SK-N-SH (cell line): ENCODE measurements around the gene LRP5. TPM values are rescaled to one million over a fixed set of nuclear protein-coding genes. Genes with fewer than 3 reads are reported as not detected.

Experiments used
- CTCF ChIA-PET: fragments of 300-600, 350-600 bp; formaldehyde crosslinking; extraction: SDS; loops from one replicate; lab custom pipeline; 2021; lab: Yijun Ruan, JAX
- POLR2A ChIA-PET: fragments of 350-600 bp; sonication (Branson Sonifier 250); formaldehyde crosslinking; extraction: SDS; loops from one replicate; lab custom pipeline; 2020; ENCODE audit warnings: antibody characterized with exemption, inconsistent platforms; lab: Yijun Ruan, JAX
- DNase-seq: peaks from one replicate; pipeline ENCODE4 v3.0.0; 2012
- H2AFZ ChIP-seq: fragments of 200-600 bp; sonication (generic); 2 replicates; pipeline ENCODE4 v1.8.1; 2016; ENCODE audit warnings: antibody characterized with exemption, mild to moderate bottlenecking, low read depth
- H3F3A ChIP-seq: fragments of 200-600 bp; sonication (generic); replicated peaks from 2 replicates; pipeline ENCODE3; 2016; ENCODE audit warnings: antibody characterized with exemption, mild to moderate bottlenecking; ENCODE audit not compliant: insufficient read depth
- H3K27ac ChIP-seq, 2 experiments: fragments of 200-500 bp in 1 of 2; fragments of 200-600 bp in 1 of 2; sonication (Bioruptor generic) in 1 of 2; sonication (generic), shearing (Covaris generic) in 1 of 2; 2 replicates each; pipeline versions ENCODE4 v1.5.1 to v1.6.1; 2014 to 2016; ENCODE audit warnings: low read depth in 2 of 2, inconsistent platforms in 1 of 2, low read length in 1 of 2, mild to moderate bottlenecking in 1 of 2, mixed read lengths in 1 of 2
- H3K27me3 ChIP-seq: fragments of 200-600 bp; sonication (generic), shearing (Covaris generic); 2 replicates; pipeline ENCODE4 v1.6.1; 2016; ENCODE audit warnings: mixed run types; ENCODE audit not compliant: insufficient read depth
- H3K36me3 ChIP-seq, 2 experiments: fragments of 200-500 bp in 1 of 2; fragments of 200-600 bp in 1 of 2; sonication (Bioruptor generic) in 1 of 2; sonication (generic) in 1 of 2; replicated peaks in 1 of 2; 2 replicates each; pipeline versions ENCODE3 to v1.5.1; 2014 to 2016; ENCODE audit warnings: low read length in 1 of 2, mild to moderate bottlenecking in 1 of 2; ENCODE audit not compliant: insufficient read depth in 2 of 2, control insufficient read depth in 1 of 2
- H3K4me1 ChIP-seq, 2 experiments: fragments of 200-500 bp in 1 of 2; fragments of 200-600 bp in 1 of 2; sonication (Bioruptor generic) in 1 of 2; sonication (generic), shearing (Covaris generic) in 1 of 2; 2 replicates each; pipeline versions ENCODE4 v1.5.1 to v1.6.1; 2014 to 2016; ENCODE audit warnings: low read depth in 1 of 2, low read length in 1 of 2, mixed run types in 1 of 2; ENCODE audit not compliant: insufficient read depth in 2 of 2, control insufficient read depth in 1 of 2
- H3K4me2 ChIP-seq: fragments of 200-600 bp; sonication (generic), shearing (Covaris generic); 2 replicates; pipeline ENCODE4 v1.6.1; 2017; ENCODE audit warnings: mixed run types
- H3K4me3 ChIP-seq, 2 experiments: fragments of 200-500 bp in 1 of 2; fragments of 200-600 bp in 1 of 2; sonication (Bioruptor generic) in 1 of 2; sonication (generic), shearing (Covaris generic) in 1 of 2; 2 replicates each; pipeline versions ENCODE4 v1.5.1 to v1.8.1; 2014 to 2016; ENCODE audit warnings: low read depth in 2 of 2, inconsistent platforms in 1 of 2, low read length in 1 of 2, mild to moderate bottlenecking in 1 of 2, mixed read lengths in 1 of 2, moderate library complexity in 1 of 2
- H3K79me2 ChIP-seq: fragments of 200-600 bp; sonication (generic); 2 replicates; pipeline ENCODE4 v1.8.1; 2017; ENCODE audit warnings: mild to moderate bottlenecking; ENCODE audit not compliant: insufficient read depth
- H3K9ac ChIP-seq: fragments of 200-600 bp; sonication (generic); 2 replicates; pipeline ENCODE4 v1.6.1; 2017; ENCODE audit warnings: mixed run types
- H3K9me2 ChIP-seq: fragments of 200-600 bp; sonication (generic); 2 replicates; pipeline ENCODE4 v1.6.1; 2017; ENCODE audit warnings: mixed run types
- H3K9me3 ChIP-seq: fragments of 200-600 bp; sonication (generic); 2 replicates; pipeline ENCODE4 v1.6.1; 2017; ENCODE audit warnings: mixed run types, mild to moderate bottlenecking, moderate library complexity
- H4K20me1 ChIP-seq: fragments of 200-600 bp; sonication (generic); 2 replicates; pipeline ENCODE4 v1.6.1; 2017; ENCODE audit warnings: mild to moderate bottlenecking, mixed run types; ENCODE audit not compliant: insufficient read depth
- ELF1 ChIP-seq: IDR thresholded peaks from 2 replicates; pipeline ENCODE4 v1.4.0; 2012
- EZH2phosphoT487 ChIP-seq: fragments of 200-600 bp; sonication (generic); IDR thresholded peaks from 2 replicates; pipeline ENCODE4 v1.6.1; 2017; ENCODE audit warnings: low read depth, mixed run types, mild to moderate bottlenecking, antibody characterized with exemption, moderate library complexity, borderline replicate concordance
- FOXJ3 ChIP-seq: sonication (generic); formaldehyde crosslinking; IDR thresholded peaks from 2 replicates; pipeline ENCODE4 v1.5.1; 2020; ENCODE audit warnings: mild to moderate bottlenecking, missing genetic modification reagents
- FOXM1 ChIP-seq: IDR thresholded peaks from 2 replicates; pipeline ENCODE4 v1.4.0; 2012; ENCODE audit warnings: low read depth, mild to moderate bottlenecking
- GABPA ChIP-seq: IDR thresholded peaks from 2 replicates; pipeline ENCODE4 v1.4.0; 2012; ENCODE audit warnings: low read depth, mild to moderate bottlenecking
- GATA2 ChIP-seq: sonication (generic); formaldehyde crosslinking; IDR thresholded peaks from 2 replicates; pipeline ENCODE4 v1.5.0; 2020; ENCODE audit warnings: mild to moderate bottlenecking, missing genetic modification reagents
- JUND ChIP-seq: IDR thresholded peaks from 2 replicates; pipeline ENCODE4 v1.4.0; 2012
- MEF2A ChIP-seq: IDR thresholded peaks from 2 replicates; pipeline ENCODE4 v1.4.0; 2012; ENCODE audit warnings: low read depth, borderline replicate concordance
- MXI1 ChIP-seq: IDR thresholded peaks from 2 replicates; pipeline ENCODE4 v1.6.1; 2012; ENCODE audit warnings: mild to moderate bottlenecking, low read depth, low read length, improper control_type of control experiment
- POLR2AphosphoS5 ChIP-seq: IDR thresholded peaks from 2 replicates; pipeline ENCODE4 v1.6.1; 2012; ENCODE audit warnings: low read depth, low read length
- SIN3A ChIP-seq: IDR thresholded peaks from 2 replicates; pipeline ENCODE4 v1.6.1; 2012; ENCODE audit warnings: low read depth, mild to moderate bottlenecking, low read length, moderate library complexity, borderline replicate concordance
- SMC3 ChIP-seq: IDR thresholded peaks from 2 replicates; pipeline ENCODE4 v1.6.1; 2012; ENCODE audit warnings: low read depth, low read length, improper control_type of control experiment
- TAF1 ChIP-seq: IDR thresholded peaks from 2 replicates; pipeline ENCODE4 v1.6.1; 2012; ENCODE audit warnings: low read depth, mild to moderate bottlenecking, low read length, moderate library complexity, borderline replicate concordance
- TCF12 ChIP-seq: IDR thresholded peaks from 2 replicates; pipeline ENCODE4 v1.4.0; 2012
- TEAD4 ChIP-seq: IDR thresholded peaks from 2 replicates; pipeline ENCODE4 v1.4.0; 2012; ENCODE audit warnings: mild to moderate bottlenecking, borderline replicate concordance; ENCODE audit not compliant: insufficient read depth
- USF1 ChIP-seq: IDR thresholded peaks from 2 replicates; pipeline ENCODE4 v1.4.0; 2012; ENCODE audit warnings: low read depth, borderline replicate concordance
- USF2 ChIP-seq: fragments of 150-350 bp; IDR thresholded peaks from 2 replicates; pipeline ENCODE4 v1.6.1; 2017; ENCODE audit warnings: antibody characterized with exemption, low read length, low read depth, borderline replicate concordance
- YY1 ChIP-seq: IDR thresholded peaks from 2 replicates; pipeline ENCODE4 v1.4.0; 2012; ENCODE audit warnings: low read depth, mild to moderate bottlenecking
- WGBS: methylation state at CpG from one replicate; pipeline ENCODE4 v1.1.6; 2017; ENCODE audit warnings: low lambda C conversion rate; 5-methylcytosine and 5-hydroxymethylcytosine counted together
- polyA plus RNA-seq, 3 experiments: library from polyadenylated mRNA; depleted of rRNA; stranded (reverse); fragments of >200 nt; gene quantifications; 2 replicates each; pipeline ENCODE4 v1.2.3, GENCODE V29; 2012
- TF ChIP-seq, protein P1 (sequence below): IDR thresholded peaks from 2 replicates; pipeline ENCODE4 v1.6.1; 2012; ENCODE audit warnings: mild to moderate bottlenecking, low read depth, low read length, moderate library complexity

LRP5 gene
- polyA plus RNA-seq, 1 of the 3 experiments (the other 2 are of a cell fraction): 15.0 TPM

- H2AFZ ChIP-seq: no peak overlapping the region
- POLR2A ChIA-PET: no interaction called here
- CTCF ChIA-PET: no interaction called here
Measured at GRCh38 chr11:68408512-68408911, 96.1 kb downstream of the LRP5 start.

DNA sequence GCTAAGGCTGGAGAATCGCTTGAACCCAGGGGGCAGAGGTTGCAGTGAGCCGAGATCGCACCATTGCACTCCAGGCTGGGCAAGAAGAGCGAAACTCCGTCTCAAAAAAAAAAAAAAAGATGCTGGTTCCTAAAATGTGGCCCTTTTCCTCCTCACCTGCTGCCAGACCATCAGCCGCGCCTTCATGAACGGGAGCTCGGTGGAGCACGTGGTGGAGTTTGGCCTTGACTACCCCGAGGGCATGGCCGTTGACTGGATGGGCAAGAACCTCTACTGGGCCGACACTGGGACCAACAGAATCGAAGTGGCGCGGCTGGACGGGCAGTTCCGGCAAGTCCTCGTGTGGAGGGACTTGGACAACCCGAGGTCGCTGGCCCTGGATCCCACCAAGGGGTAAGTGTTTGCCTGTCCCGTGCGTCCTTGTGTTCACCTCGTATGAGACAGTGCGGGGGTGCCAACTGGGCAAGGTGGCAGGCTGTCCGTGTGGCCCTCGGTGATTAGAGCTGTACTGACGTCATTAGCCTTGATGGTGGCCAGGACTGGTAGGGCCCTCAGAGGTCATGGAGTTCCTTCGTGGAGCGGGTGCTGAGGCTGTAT is 97.5 kb downstream of the LRP5 start:
- no peaks in the 10 kb centered on the region for H3K27me3 ChIP-seq
- H3K9ac ChIP-seq: no peak overlapping the region
- H4K20me1 ChIP-seq: no peaks in the 10 kb centered on the region
- WGBS: 93% methylated on average over 27 of the region's 30 CpGs
- H3K9me3 ChIP-seq: no peaks in the 10 kb centered on the region
- no peaks in the 10 kb centered on the region for H3K9me2 ChIP-seq
- ChIA-PET POLR2A (no interaction called here), CTCF (interaction anchor here (0.7 kb wide), 1 partner anchor 39 kb away, joined by 3 read pairs; no protein-coding TSS in a partner anchor)
- no peak overlapping the region for H2AFZ ChIP-seq
- no peak overlapping the region for H3K4me2 ChIP-seq
- H3K79me2 ChIP-seq: no peaks in the 10 kb centered on the region
- no peak overlapping the region for H3K4me3 ChIP-seq
- DNase-seq: no peak
- H3K36me3 ChIP-seq: peaks cover 8 to 50% of the 10 kb centered on the region in 2 experiments
- H3K4me1 ChIP-seq: peaks cover 0 to 12% of the 10 kb centered on the region in 2 experiments; a peak in 1 of 4 replicates
- no peak overlapping the region for H3K27ac ChIP-seq
- H3F3A ChIP-seq: no peaks in the 10 kb centered on the region
- no peak for TF ChIP-seq SMC3
- no peak for TF ChIP-seq MEF2A
- TF ChIP-seq USF2: no peak
- no peak for TF ChIP-seq TAF1
- TF ChIP-seq, protein P1, sequence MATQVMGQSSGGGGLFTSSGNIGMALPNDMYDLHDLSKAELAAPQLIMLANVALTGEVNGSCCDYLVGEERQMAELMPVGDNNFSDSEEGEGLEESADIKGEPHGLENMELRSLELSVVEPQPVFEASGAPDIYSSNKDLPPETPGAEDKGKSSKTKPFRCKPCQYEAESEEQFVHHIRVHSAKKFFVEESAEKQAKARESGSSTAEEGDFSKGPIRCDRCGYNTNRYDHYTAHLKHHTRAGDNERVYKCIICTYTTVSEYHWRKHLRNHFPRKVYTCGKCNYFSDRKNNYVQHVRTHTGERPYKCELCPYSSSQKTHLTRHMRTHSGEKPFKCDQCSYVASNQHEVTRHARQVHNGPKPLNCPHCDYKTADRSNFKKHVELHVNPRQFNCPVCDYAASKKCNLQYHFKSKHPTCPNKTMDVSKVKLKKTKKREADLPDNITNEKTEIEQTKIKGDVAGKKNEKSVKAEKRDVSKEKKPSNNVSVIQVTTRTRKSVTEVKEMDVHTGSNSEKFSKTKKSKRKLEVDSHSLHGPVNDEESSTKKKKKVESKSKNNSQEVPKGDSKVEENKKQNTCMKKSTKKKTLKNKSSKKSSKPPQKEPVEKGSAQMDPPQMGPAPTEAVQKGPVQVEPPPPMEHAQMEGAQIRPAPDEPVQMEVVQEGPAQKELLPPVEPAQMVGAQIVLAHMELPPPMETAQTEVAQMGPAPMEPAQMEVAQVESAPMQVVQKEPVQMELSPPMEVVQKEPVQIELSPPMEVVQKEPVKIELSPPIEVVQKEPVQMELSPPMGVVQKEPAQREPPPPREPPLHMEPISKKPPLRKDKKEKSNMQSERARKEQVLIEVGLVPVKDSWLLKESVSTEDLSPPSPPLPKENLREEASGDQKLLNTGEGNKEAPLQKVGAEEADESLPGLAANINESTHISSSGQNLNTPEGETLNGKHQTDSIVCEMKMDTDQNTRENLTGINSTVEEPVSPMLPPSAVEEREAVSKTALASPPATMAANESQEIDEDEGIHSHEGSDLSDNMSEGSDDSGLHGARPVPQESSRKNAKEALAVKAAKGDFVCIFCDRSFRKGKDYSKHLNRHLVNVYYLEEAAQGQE: no peak

More at GRCh38 chr11:68408512-68408911, 96.1 kb downstream of the LRP5 start:
- WGBS: 95% methylated on average over 9 of the region's 9 CpGs
- Histone ChIP-seq H4K20me1 (no peaks in the 10 kb centered on the region), H3K9me3 (no peaks in the 10 kb centered on the region), H3K4me1 (peaks cover 0 to 7% of the 10 kb centered on the region in 2 experiments; a peak in 1 of 4 replicates), H3K79me2 (no peaks in the 10 kb centered on the region), H3K27ac (no peak overlapping the region), H3K9ac (no peak overlapping the region), H3F3A (no peaks in the 10 kb centered on the region), H3K4me3 (no peak overlapping the region), H3K36me3 (peaks cover 8 to 44% of the 10 kb centered on the region in 2 experiments), H3K9me2 (no peaks in the 10 kb centered on the region), H3K27me3 (no peaks in the 10 kb centered on the region), H3K4me2 (no peak overlapping the region)
- DNase-seq: no peak
- TF ChIP-seq MXI1: no peak
- no peak for TF ChIP-seq GABPA
- TF ChIP-seq ELF1: no peak
- TF ChIP-seq FOXM1: no peak
- no peak for TF ChIP-seq JUND
- no peak for TF ChIP-seq GATA2 (CRISPR knock-in tag)
- TF ChIP-seq YY1: no peak
- no peak for TF ChIP-seq EZH2phosphoT487
- TF ChIP-seq, protein P1: no peak
- no peak for TF ChIP-seq SIN3A
- no peak for TF ChIP-seq FOXJ3
- no peak for TF ChIP-seq TCF12
- no peak for TF ChIP-seq MEF2A
- TF ChIP-seq POLR2AphosphoS5: no peak
- TF ChIP-seq USF1: no peak
- no peak for TF ChIP-seq TEAD4
- no peak for TF ChIP-seq TAF1
- TF ChIP-seq, all 33 proteins: peak for 0
